Activated CD8-positive, alpha-beta memory T cell treated with anti-CD3 and anti-CD28 coated beads, Interleukin-2, amount 50 U/mL, for 1 hour (primary cell): ENCODE data around the gene INSL3.
"Not testable (repeated sequence)": the region's sequence is repeated elsewhere in the genome, so short reads cannot be mapped to it uniquely, and the experiment has no call there.

Experiments used
- DNase-seq: peaks from one replicate; pipeline ENCODE4 v3.0.0-alpha.2; 2020; ENCODE audit errors: extremely low read depth

INSL3 gene

GRCh38 chr19:17784201-17785008 is 36.9 kb downstream of the INSL3 start:
- DNase-seq = no peak

DNA sequence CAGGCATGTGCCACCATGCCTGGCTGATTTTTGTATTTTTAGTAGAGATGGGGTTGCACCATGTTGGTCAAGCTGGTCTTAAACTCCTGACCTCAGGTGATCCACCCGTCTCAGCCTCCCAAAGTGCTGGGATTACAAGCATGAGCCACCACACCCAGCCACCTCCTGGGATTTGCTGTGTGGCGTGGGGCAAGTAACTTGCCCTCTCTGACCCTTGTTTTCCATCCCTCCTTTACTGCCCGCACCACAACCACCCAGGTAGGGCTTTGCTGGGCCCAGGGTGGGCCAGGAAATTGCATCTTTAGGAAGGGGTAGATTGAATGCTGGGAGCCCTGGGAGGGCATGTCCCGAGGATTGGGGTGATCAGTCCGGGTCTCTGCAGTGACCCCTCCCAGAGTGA is 37.6 kb downstream of the INSL3 start:
- not testable (repeated sequence) for DNase-seq

DNA sequence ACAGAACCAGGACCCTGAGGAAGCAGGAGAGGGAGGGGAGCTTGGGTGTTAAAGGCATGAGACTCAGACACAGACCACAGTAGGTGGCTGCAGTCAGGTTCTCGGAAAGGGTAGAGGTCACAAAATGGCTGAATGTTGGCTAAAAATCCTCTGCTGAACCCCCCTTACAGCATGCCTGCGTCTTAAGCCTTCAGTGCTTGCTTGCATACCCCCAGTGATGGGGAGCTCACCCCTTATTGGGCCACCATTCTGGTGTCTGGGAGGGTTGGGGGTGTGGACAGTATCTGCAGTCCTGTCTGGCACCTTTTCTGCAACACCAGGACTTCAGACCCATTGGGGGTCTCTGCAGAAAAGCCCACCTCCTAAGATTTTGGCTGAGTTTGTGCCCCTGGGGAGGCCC is 40.5 kb downstream of the INSL3 start:
- DNase-seq = no peak

DNA sequence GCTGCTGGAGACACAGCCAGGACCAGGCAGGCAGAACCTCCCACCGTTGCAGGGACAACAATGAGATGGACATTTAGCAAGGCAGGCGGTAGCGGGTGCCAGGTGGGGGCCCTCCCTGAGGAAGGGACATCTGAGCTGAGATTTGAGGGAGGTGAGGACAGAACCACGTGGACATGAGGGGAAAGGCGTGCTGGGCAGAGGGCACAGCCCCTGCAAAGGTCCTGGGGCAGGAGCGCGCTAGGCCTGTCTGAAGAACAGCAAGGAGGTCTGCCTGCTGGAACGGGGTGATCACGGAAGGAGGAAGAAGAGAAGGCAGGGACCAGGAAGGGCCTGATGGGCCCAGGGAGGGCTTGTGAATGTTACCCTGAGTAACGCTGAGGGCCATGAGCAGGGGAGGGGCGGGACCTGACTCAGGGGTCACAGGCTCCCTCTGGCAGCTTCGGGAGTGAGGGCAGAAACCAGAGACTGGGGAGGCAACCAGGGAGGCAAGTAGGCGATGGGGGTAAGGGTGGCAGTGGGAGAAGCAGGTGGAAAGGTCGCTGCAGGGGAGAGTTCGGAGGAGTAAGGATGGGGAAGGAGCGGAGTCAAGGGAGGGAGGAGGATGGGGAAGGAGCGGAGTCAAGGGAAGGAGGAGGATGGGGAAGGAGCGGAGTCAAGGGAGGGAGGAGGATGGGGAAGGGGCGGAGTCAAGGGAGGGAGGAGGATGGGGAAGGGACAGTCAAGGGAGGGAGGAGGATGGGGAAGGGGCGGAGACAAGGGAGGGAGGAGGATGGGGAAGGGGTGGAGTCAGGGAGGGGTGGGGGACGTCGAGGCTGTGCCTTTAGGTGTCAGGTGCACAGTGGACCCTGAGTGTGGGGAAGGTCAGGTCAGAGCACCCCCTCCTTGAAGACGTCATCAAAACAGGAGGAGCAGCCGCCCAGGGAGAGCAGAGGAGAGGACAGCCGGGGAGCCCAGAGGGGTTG is 42.1 kb downstream of the INSL3 start:
- no peak for DNase-seq

- no peak for DNase-seq
Measured at GRCh38 chr19:17778251-17778967, 42.9 kb downstream of the INSL3 start.

GRCh38 chr19:17777840-17778239 is 43.5 kb downstream of the INSL3 start:
- DNase-seq = not testable (repeated sequence)

DNA sequence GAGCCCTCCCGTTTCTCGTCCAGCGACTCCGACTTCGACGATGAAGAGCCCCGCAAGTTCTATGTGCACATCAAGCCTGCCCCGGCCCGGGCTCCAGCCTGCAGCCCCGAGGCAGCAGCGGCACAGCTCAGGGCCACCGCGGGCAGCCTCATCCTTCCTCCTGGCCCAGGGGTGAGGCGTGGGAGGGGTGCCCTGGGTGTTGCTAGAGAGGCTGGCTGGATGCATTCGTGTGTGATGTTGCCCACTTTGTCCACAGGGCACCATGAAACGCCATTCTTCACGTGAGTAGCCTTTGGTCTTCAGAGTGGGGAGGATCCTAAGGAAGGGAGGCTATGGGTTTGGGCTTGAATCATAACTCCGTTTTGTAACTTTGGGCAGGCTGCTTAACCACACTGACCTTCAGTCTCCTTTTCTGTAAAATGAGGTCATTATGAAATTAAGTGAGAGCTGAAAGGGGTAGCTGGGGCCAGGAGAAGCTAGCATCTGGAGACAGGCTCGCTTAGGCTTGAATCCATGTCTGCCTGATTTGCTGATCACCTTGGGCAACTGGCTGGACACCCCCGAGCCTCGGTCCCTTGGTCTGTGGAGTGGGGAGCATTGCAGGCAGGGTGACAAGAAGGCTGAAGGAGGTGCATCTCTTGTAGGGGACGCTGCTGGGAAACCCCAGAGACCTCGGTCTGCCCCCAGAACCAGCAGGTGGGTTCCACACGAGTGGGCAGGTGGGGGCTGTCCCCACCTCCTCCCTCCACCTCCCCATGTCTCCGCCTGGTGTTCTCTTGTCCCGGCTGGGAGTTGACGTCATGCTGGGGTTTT is 45.1 kb downstream of the INSL3 start:
- DNase-seq = no peak

DNA sequence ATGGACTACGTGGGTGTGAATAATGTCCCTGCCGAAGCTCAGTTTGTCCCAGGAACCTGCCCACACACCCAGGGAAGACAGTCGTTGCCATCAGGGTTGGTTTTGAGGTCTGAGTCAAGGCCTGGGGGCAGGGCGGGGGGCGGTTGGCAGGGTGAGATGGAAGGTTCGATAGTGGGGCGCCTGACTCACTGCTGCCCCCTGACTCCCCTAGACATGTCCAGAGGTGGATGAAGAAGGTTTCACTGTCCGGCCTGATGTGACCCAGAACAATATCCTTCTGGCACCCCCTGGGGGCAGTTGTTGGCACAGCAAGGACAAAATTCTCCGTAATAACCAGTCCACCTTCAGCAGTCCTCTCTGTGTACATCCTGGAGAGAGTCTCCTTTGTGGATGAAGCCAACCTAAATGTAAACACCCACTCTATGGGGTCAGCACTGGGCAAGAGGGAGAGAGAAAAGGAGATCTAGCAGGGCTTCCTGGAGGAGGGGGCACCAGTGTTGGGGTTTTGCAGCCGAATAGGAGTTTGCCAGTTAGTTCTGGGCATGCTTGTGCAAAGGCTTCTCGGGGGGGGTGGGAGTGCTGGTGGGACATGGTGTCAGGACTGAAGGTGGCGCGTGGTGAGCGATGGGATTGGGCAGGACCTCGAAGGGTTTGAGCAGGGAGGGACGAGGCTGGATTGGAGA is 45.9 kb downstream of the INSL3 start:
- DNase-seq = no peak

- DNase-seq = no peak
Measured at GRCh38 chr19:17772172-17772571, 49.1 kb downstream of the INSL3 start.

- DNase-seq = no peak
Measured at GRCh38 chr19:17770613-17771012, 50.7 kb downstream of the INSL3 start.

GRCh38 chr19:17767559-17767958 is 53.8 kb downstream of the INSL3 start:
- DNase-seq = no peak

DNA sequence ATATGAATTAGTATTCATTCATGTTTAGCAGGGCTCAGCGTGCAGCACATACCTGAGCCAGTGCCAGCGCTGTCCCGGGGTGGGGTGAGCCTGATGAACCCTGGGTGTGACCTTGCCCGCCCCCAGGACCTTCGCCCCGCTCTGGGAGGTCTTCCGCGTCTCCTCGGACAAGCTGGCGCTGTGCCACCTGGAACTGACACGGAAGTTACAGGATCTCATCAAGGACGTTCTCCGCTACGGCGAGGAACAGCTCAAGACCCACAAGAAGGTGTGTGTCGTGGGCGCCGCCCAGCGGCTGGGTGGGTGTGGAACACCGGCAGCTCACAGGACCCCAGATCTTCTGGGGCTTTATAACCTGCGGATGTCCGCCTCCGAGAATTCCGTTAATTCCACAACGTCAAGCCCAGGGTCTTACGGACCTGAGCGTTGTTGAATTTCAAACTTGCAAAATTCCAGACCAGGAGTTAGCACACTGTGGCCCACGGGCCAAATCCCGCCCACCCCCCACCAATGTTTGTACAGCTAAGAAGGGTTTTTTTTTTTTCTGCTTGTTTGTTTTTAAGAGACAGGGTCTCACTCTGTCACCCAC is 54.7 kb downstream of the INSL3 start:
- no peak for DNase-seq
